ENCODE data around the gene M6PR. TPM values are rescaled to one million over a fixed set of nuclear protein-coding genes. Genes with fewer than 3 reads are reported as not detected.

The M6PR gene
- polyA plus RNA-seq, 1 donor (not counting 4 experiments of a cell fraction or from before 2014, with no cell fraction given): 127 TPM

DNA sequence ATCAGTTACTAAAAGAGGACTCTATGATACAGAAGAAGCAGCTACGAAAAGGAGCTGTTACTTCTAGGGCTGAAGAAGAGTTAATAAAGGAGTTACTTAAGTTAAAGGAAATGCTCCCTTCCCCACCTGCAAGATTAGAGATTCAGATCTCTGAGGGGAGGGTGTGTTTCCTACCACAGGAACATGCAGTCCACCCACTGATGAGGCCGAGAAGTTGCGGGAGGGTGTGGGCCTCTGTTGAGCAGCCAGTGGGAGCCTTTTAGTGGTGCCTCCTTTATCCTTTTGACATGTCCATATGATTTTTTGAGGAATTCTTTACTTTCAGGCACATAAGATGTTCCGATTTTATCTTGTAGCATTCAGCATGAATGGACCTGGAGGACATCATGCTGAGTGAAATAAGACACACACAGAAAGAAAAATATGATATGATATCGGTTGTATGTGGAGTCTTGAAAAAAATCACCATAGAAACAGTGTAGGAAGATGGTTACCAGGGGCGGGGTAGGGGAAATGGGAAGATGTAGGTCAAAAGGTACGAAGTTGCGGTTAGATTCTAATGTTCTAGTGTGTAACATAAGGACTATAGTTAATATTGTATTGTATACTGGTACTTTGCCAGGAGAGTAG lies 4.4 kb upstream of the M6PR start:
- dilution Hi-C loops (cut with MboI; ENCODE audit: extremely low pct_ligation_motif_present, low sequenced_read_pairs): no loop called here
- no peaks in the 10 kb centered on the region for H4K20me1 ChIP-seq (ENCODE audit: control insufficient read depth, extremely low read depth, insufficient read depth, low read length)

DNA sequence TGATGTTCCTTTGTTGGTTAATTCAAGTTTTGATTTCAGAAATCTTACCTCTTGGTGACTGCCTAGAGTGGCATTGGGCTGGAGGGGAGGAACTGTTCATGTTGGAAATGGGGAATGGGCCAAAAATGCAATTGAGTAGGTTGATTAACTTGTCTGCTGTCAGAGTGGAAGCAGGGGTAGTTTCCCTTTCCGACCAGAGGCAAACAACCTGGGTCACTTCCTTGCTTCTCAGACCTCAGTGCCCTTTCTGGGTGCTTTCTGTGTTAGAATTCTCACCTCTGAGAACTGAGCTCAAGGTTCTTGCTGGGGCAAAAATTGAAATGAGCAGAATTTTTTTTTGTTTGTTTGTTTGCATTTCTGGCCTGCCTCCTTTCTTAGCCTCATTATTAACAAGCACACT lies 2.3 kb upstream of the M6PR start:
- no peak overlapping the region for H2AFZ ChIP-seq (ENCODE audit: control insufficient read depth, low read length)
- no peak for DNase-seq (ENCODE audit: low read depth, low spot score)
- H3K79me2 ChIP-seq (ENCODE audit: control insufficient read depth, insufficient read depth, low read length): peaks cover 28% of the 10 kb centered on the region
- no peaks in the 10 kb centered on the region for H3K9me1 ChIP-seq (ENCODE audit: control insufficient read depth, extremely low read depth, insufficient read depth, low read length)
- TF ChIP-seq EZH2 (IDR thresholded peaks at IDR 0.05; ENCODE audit: low read length) (no peak), CTCF (optimal IDR thresholded peaks at IDR 0.05 in 1 of 3, IDR thresholded peaks at IDR 0.05 in 1 of 3, conservative IDR thresholded peaks at IDR 0.05 in 1 of 3; ENCODE audit: extremely low read depth in 1 of 3, insufficient read depth in 2 of 3, low read length in 3 of 3) (no peak)
- no peaks in the 10 kb centered on the region for H4K20me1 ChIP-seq (ENCODE audit: control insufficient read depth, extremely low read depth, insufficient read depth, low read length)
- FAIRE-seq: no peak
- no peak overlapping the region for H3K4me3 ChIP-seq (ENCODE audit: control insufficient read depth in 2 of 3, extremely low read depth in 1 of 3, insufficient read depth in 2 of 3, low read depth in 1 of 3, low read length in 3 of 3)
- no peak overlapping the region for H3K27ac ChIP-seq (ENCODE audit: control insufficient read depth, insufficient read depth, low read length)
- H3K36me3 ChIP-seq (ENCODE audit: control insufficient read depth in 2 of 2, extremely low read depth in 1 of 2, insufficient read depth in 2 of 2, low read length in 2 of 2): no peaks in the 10 kb centered on the region
- H3K4me2 ChIP-seq (ENCODE audit: control insufficient read depth, extremely low read depth, insufficient read depth, low read depth, low read length): no peak overlapping the region
- H3K9ac ChIP-seq (ENCODE audit: control insufficient read depth, extremely low read depth, insufficient read depth, low read length): no peak overlapping the region
- dilution Hi-C loops (cut with MboI; ENCODE audit: extremely low pct_ligation_motif_present, low sequenced_read_pairs): no loop called here
- H3K9me3 ChIP-seq (ENCODE audit: control insufficient read depth, low read depth, low read length): no peaks in the 10 kb centered on the region
- no peaks in the 10 kb centered on the region for H3K27me3 ChIP-seq (ENCODE audit: control insufficient read depth, extremely low read depth, insufficient read depth, low read length)
- H3K4me1 ChIP-seq (ENCODE audit: control insufficient read depth, extremely low read depth, insufficient read depth, low read length): peaks cover 13% of the 10 kb centered on the region

More for the DNA sequence above, 4.4 kb upstream of the M6PR start:
- no peaks in the 10 kb centered on the region for H3K36me3 ChIP-seq (ENCODE audit: control insufficient read depth in 2 of 2, extremely low read depth in 1 of 2, insufficient read depth in 2 of 2, low read length in 2 of 2)
- H3K9ac ChIP-seq (ENCODE audit: control insufficient read depth, extremely low read depth, insufficient read depth, low read length): no peak overlapping the region
- no peaks in the 10 kb centered on the region for H3K9me1 ChIP-seq (ENCODE audit: control insufficient read depth, extremely low read depth, insufficient read depth, low read length)
- no peaks in the 10 kb centered on the region for H3K9me3 ChIP-seq (ENCODE audit: control insufficient read depth, low read depth, low read length)
- H3K27ac ChIP-seq (ENCODE audit: control insufficient read depth, insufficient read depth, low read length): no peak overlapping the region
- H3K79me2 ChIP-seq (ENCODE audit: control insufficient read depth, insufficient read depth, low read length): peaks cover 6% of the 10 kb centered on the region
- no peaks in the 10 kb centered on the region for H3K4me1 ChIP-seq (ENCODE audit: control insufficient read depth, extremely low read depth, insufficient read depth, low read length)
- DNase-seq (ENCODE audit: low read depth, low spot score) (no peak), FAIRE-seq (no peak)
- H2AFZ ChIP-seq (ENCODE audit: control insufficient read depth, low read length): no peak overlapping the region
- H3K4me3 ChIP-seq (ENCODE audit: control insufficient read depth in 2 of 3, extremely low read depth in 1 of 3, insufficient read depth in 2 of 3, low read depth in 1 of 3, low read length in 3 of 3): no peak overlapping the region
- H3K27me3 ChIP-seq (ENCODE audit: control insufficient read depth, extremely low read depth, insufficient read depth, low read length): no peaks in the 10 kb centered on the region
- no peak for TF ChIP-seq EZH2 (IDR thresholded peaks at IDR 0.05; ENCODE audit: low read length)
- H3K4me2 ChIP-seq (ENCODE audit: control insufficient read depth, extremely low read depth, insufficient read depth, low read depth, low read length): no peak overlapping the region
